NT2/D1 (cell line): ENCODE results near the gene PLEKHA6.

ENCODE experiments used
- YY1 ChIP-seq: IDR thresholded peaks from 2 replicates; pipeline ENCODE4 v1.6.1; 2011; ENCODE audit not compliant: insufficient read length, insufficient read depth
- ZNF274 ChIP-seq: IDR thresholded peaks from 2 replicates; pipeline ENCODE4 v1.6.1; 2011; ENCODE audit warnings: mild to moderate bottlenecking, low read depth, low read length

GRCh38 chr1:204323887-204324286 lies 35.8 kb downstream of the PLEKHA6 start:
- TF ChIP-seq YY1 (no peak), ZNF274 (no peak)
